HUES6 (cell line): ENCODE measurements around the gene YEATS4.
"Not testable (repeated sequence)": the region's sequence is repeated elsewhere in the genome, so short reads cannot be mapped to it uniquely, and the experiment has no call there.

Experiments
- H3K27ac ChIP-seq: 2 replicates; pipeline ENCODE4 v1.7.0; 2013; ENCODE audit warnings: low read depth, mild to moderate bottlenecking, low read length, inconsistent platforms
- H3K27me3 ChIP-seq: 2 replicates; pipeline ENCODE4 v1.6.1; 2013; ENCODE audit warnings: low read length; ENCODE audit not compliant: control insufficient read depth, insufficient read depth
- H3K36me3 ChIP-seq: 2 replicates; pipeline ENCODE4 v1.6.1; 2013; ENCODE audit warnings: low read length; ENCODE audit not compliant: control insufficient read depth, insufficient read depth
- H3K4me1 ChIP-seq: 2 replicates; pipeline ENCODE4 v1.6.1; 2013; ENCODE audit warnings: low read length; ENCODE audit not compliant: control insufficient read depth, insufficient read depth
- H3K4me3 ChIP-seq: 2 replicates; pipeline ENCODE4 v1.5.1; 2013; ENCODE audit warnings: low read depth, low read length
- H3K9ac ChIP-seq: one replicate; pipeline ENCODE4 v1.6.1; 2013; ENCODE audit warnings: mild to moderate bottlenecking, low read length
- H3K9me3 ChIP-seq: 2 replicates; pipeline ENCODE4 v1.6.1; 2013; ENCODE audit warnings: low read depth, low read length; ENCODE audit not compliant: control insufficient read depth, insufficient read depth

YEATS4 gene

GRCh38 chr12:69359531-69360347, at the start of gene YEATS4:
YEATS4 (plus strand) TSS chr12:69359743; CDS start chr12:69359973, 230 bp downstream.
- Histone ChIP-seq H3K36me3 (peaks cover 23% of the 10 kb centered on the region), H3K27me3 (no peaks in the 10 kb centered on the region), H3K27ac (peak within 1 kb of the TSS; percentile 91), H3K9me3 (no peaks in the 10 kb centered on the region), H3K4me3 (peak within 1 kb of the TSS; percentile 75), H3K4me1 (no peaks in the 10 kb centered on the region; the same call in 1 of the 2 replicates), H3K9ac (peak within 1 kb of the TSS; percentile 96)

- Histone ChIP-seq H3K9me3 (peaks cover 25% of the 10 kb centered on the region), H3K27ac (no peak overlapping the region), H3K27me3 (no peaks in the 10 kb centered on the region), H3K9ac (no peak overlapping the region), H3K4me1 (no peaks in the 10 kb centered on the region), H3K36me3 (no peaks in the 10 kb centered on the region), H3K4me3 (no peak overlapping the region)
These were observed 46.3 kb upstream of the YEATS4 start for GRCh38 chr12:69313209-69313608.

- H3K36me3 ChIP-seq, result not testable (repeated sequence)
These were observed 42.8 kb upstream of the YEATS4 start for GRCh38 chr12:69316784-69317183.

GRCh38 chr12:69317233-69317632, 42.3 kb upstream of the YEATS4 start:
- H3K9me3 ChIP-seq, result peaks cover 32% of the 10 kb centered on the region
- not testable (repeated sequence) for H3K27me3 ChIP-seq, H3K4me3 ChIP-seq, H3K36me3 ChIP-seq, H3K27ac ChIP-seq, H3K9ac ChIP-seq, H3K4me1 ChIP-seq

More at GRCh38 chr12:69316784-69317183, 42.8 kb upstream of the YEATS4 start:
- peaks cover 32% of the 10 kb centered on the region for H3K9me3 ChIP-seq
- not testable (repeated sequence) for H3K4me3 ChIP-seq, H3K4me1 ChIP-seq, H3K27me3 ChIP-seq, H3K27ac ChIP-seq, H3K9ac ChIP-seq

- no peaks in the 10 kb centered on the region for H3K36me3 ChIP-seq
- H3K9ac ChIP-seq, result no peak overlapping the region
- peaks cover 29% of the 10 kb centered on the region for H3K9me3 ChIP-seq
- H3K4me1 ChIP-seq, result peaks cover 8% of the 10 kb centered on the region
- no peak overlapping the region for H3K4me3 ChIP-seq
- no peaks in the 10 kb centered on the region for H3K27me3 ChIP-seq
- H3K27ac ChIP-seq, result no peak overlapping the region
These were observed 41.3 kb upstream of the YEATS4 start for GRCh38 chr12:69318225-69318624.

- no peak overlapping the region for H3K4me3 ChIP-seq
- H3K9me3 ChIP-seq, result peaks cover 20% of the 10 kb centered on the region
- no peaks in the 10 kb centered on the region for H3K27me3 ChIP-seq
These were observed 38.2 kb upstream of the YEATS4 start for GRCh38 chr12:69321351-69321750.

GRCh38 chr12:69324797-69325466, 34.6 kb upstream of the YEATS4 start:
- Histone ChIP-seq H3K27me3 (no peaks in the 10 kb centered on the region), H3K4me1 (peaks cover 16% of the 10 kb centered on the region), H3K9ac (no peak overlapping the region), H3K9me3 (peaks cover 7% of the 10 kb centered on the region; the same call in 1 of the 2 replicates), H3K36me3 (no peaks in the 10 kb centered on the region), H3K4me3 (no peak overlapping the region), H3K27ac (no peak overlapping the region)

More at GRCh38 chr12:69321351-69321750, 38.2 kb upstream of the YEATS4 start:
- Histone ChIP-seq H3K9ac (no peak overlapping the region), H3K36me3 (no peaks in the 10 kb centered on the region), H3K27ac (no peak overlapping the region), H3K4me1 (peaks cover 10% of the 10 kb centered on the region)

GRCh38 chr12:69328426-69328825, 31.1 kb upstream of the YEATS4 start:
- no peaks in the 10 kb centered on the region for H3K36me3 ChIP-seq
- no peak overlapping the region for H3K9ac ChIP-seq
- H3K27me3 ChIP-seq, result no peaks in the 10 kb centered on the region
- no peaks in the 10 kb centered on the region for H3K9me3 ChIP-seq
- peaks cover 36% of the 10 kb centered on the region for H3K4me1 ChIP-seq
- H3K27ac ChIP-seq, result no peak overlapping the region
- no peak overlapping the region for H3K4me3 ChIP-seq

GRCh38 chr12:69329669-69330428, 29.7 kb upstream of the YEATS4 start:
- Histone ChIP-seq H3K27me3 (no peaks in the 10 kb centered on the region), H3K4me3 (no peak overlapping the region), H3K4me1 (peaks cover 36% of the 10 kb centered on the region), H3K9ac (no peak overlapping the region), H3K27ac (no peak overlapping the region), H3K36me3 (no peaks in the 10 kb centered on the region), H3K9me3 (no peaks in the 10 kb centered on the region)

- Histone ChIP-seq H3K4me3 (peak overlapping the region; percentile 52), H3K27ac (0 out of 2 replicates have a peak overlapping the region, but pooled peaks have one; percentile 30), H3K27me3 (no peaks in the 10 kb centered on the region), H3K9me3 (no peaks in the 10 kb centered on the region), H3K9ac (peak overlapping the region; percentile 27), H3K36me3 (no peaks in the 10 kb centered on the region), H3K4me1 (peaks cover 36% of the 10 kb centered on the region)
These were observed 28.8 kb upstream of the YEATS4 start for GRCh38 chr12:69330475-69331473.
